H1 (cell line): ENCODE data around the gene ABCB10. TPM values are rescaled to one million over a fixed set of nuclear protein-coding genes. Genes with fewer than 3 reads are reported as not detected.

ENCODE experiments used
- EZH2 ChIP-seq: fragments of 200-600 bp; sonication (generic); IDR thresholded peaks from 2 replicates; pipeline ENCODE4 v1.7.1; 2012; ENCODE audit warnings: low read depth, mild to moderate bottlenecking, moderate library complexity, low read length, inconsistent platforms; ENCODE audit not compliant: severe bottlenecking
- RNF2 ChIP-seq: fragments of 200-900, 300-1000 bp; sonication (generic); IDR thresholded peaks from 2 replicates; pipeline ENCODE4 v1.7.1; 2016; ENCODE audit warnings: borderline replicate concordance, low read depth, mild to moderate bottlenecking, antibody characterized with exemption, low read length; ENCODE audit not compliant: poor library complexity, severe bottlenecking; ENCODE audit errors: missing control alignments
- polyA plus RNA-seq, 7 experiments: library from polyadenylated mRNA; depleted of rRNA in 3 of 7; stranded (reverse) in 5 of 7; unstranded in 2 of 7; fragments of >200 nt in 5 of 7; fragments of 200-250 nt in 2 of 7; gene quantifications; 1 replicate in 5 of 7; 2 replicates in 1 of 7; 4 replicates in 1 of 7; pipeline versions ENCODE4 v1.2.1 to v1.2.3, GENCODE V29; 2011 to 2013; ENCODE audit warnings: missing spikeins in 2 of 7, mixed read lengths in 2 of 7
- total RNA-seq: library from RNA; stranded (reverse); fragmentation: NEBNext Ultra II Directional; extraction: Animal tissue kit (Norgen Biotek cat#: 25700); gene quantifications from 2 replicates; pipeline ENCODE4 v1.2.1, GENCODE V29; 2021

Gene ABCB10
- total and polyA plus RNA-seq, 2 of the 8 experiments (the other 6 are each of a cell fraction or from before 2014, with no cell fraction given), result 3.6 to 11.9 TPM

- TF ChIP-seq RNF2, result no peak
- TF ChIP-seq EZH2, result no peak
Observed at GRCh38 chr1:229550812-229551567, 7.5 kb downstream of the ABCB10 start (continued).
